ENCODE measurements around the gene USP13.

GRCh38 chr3:179760944-179761343, 108.1 kb downstream of the USP13 start:
- TF ChIP-seq CTCF (conservative IDR thresholded peaks at IDR 0.05) (no peak), ZFX (IDR thresholded peaks at IDR 0.05) (no peak)
